ENCODE results near the gene KCND3. TPM values are rescaled to one million over a fixed set of nuclear protein-coding genes. Genes with fewer than 3 reads are reported as not detected.

Gene KCND3
- total and polyA plus RNA-seq, 7 experiments from 2014 or later: 0.05 to 0.17 TPM; not detected in 5

GRCh38 chr1:111963985-111964738 lies 25.3 kb downstream of the KCND3 start:
- H3K4me3 Mint-ChIP-seq: no peak overlapping the region
- Histone ChIP-seq H3K4me3 (ENCODE audit: low read length) (no peak overlapping the region), H3K36me3 (ENCODE audit: control insufficient read depth in 2 of 3, insufficient read depth in 3 of 3, low read length in 3 of 3) (no peaks in the 10 kb centered on the region), H3K4me1 (ENCODE audit: control insufficient read depth in 2 of 2, insufficient read depth in 2 of 2, low read length in 2 of 2) (no peaks in the 10 kb centered on the region), H3K9me3 (ENCODE audit: control insufficient read depth in 2 of 3, low read length in 3 of 3) (no peaks in the 10 kb centered on the region), H3K27ac (ENCODE audit: low read depth, low read length) (no peak overlapping the region), H3K27me3 (ENCODE audit: control insufficient read depth in 2 of 2, insufficient read depth in 2 of 2, low read length in 2 of 2) (no peaks in the 10 kb centered on the region)
- intact Hi-C loops (cut with micrococcal nuclease): no loop called here
- no peaks in the 10 kb centered on the region for H3K36me3 Mint-ChIP-seq
- H3K4me1 Mint-ChIP-seq: no peaks in the 10 kb centered on the region
- peaks cover 27 to 64% (median 53%) of the 10 kb centered on the region in 5 donors for H3K27me3 Mint-ChIP-seq
- no peak for ATAC-seq
- ChIA-PET CTCF (no interaction called here), POLR2A (no interaction called here)
- H3K27ac Mint-ChIP-seq: no peak overlapping the region
- peaks cover 0 to 1% (median 0%) of the 10 kb centered on the region in 11 donors for H3K9me3 Mint-ChIP-seq
- no peak for DNase-seq

GRCh38 chr1:111961773-111962565 lies 27.5 kb downstream of the KCND3 start:
- ChIA-PET POLR2A (no interaction called here), CTCF (no interaction called here)
- DNase-seq: no peak
- no peak overlapping the region for H3K27ac Mint-ChIP-seq
- H3K9me3 Mint-ChIP-seq: peaks cover 0 to 1% (median 0%) of the 10 kb centered on the region in 11 donors
- intact Hi-C loops (cut with micrococcal nuclease): no loop called here
- no peaks in the 10 kb centered on the region for H3K36me3 Mint-ChIP-seq
- no peaks in the 10 kb centered on the region for H3K4me1 ChIP-seq (ENCODE audit: control insufficient read depth in 2 of 2, insufficient read depth in 2 of 2, low read length in 2 of 2)
- H3K27me3 Mint-ChIP-seq: peaks cover 18 to 51% (median 47%) of the 10 kb centered on the region in 5 donors
- no peak overlapping the region for H3K27ac ChIP-seq (ENCODE audit: low read depth, low read length)
- no peaks in the 10 kb centered on the region for H3K36me3 ChIP-seq (ENCODE audit: control insufficient read depth in 2 of 3, insufficient read depth in 3 of 3, low read length in 3 of 3)
- no peaks in the 10 kb centered on the region for H3K27me3 ChIP-seq (ENCODE audit: control insufficient read depth in 2 of 2, insufficient read depth in 2 of 2, low read length in 2 of 2)
- no peak overlapping the region for H3K4me3 ChIP-seq (ENCODE audit: low read length)
- no peak overlapping the region for H3K4me3 Mint-ChIP-seq
- no peaks in the 10 kb centered on the region for H3K9me3 ChIP-seq (ENCODE audit: control insufficient read depth in 2 of 3, low read length in 3 of 3)
- H3K4me1 Mint-ChIP-seq: no peaks in the 10 kb centered on the region
- ATAC-seq: no peak

- no peak overlapping the region for H3K4me3 Mint-ChIP-seq
- no peaks in the 10 kb centered on the region for H3K36me3 Mint-ChIP-seq
- POLR2A ChIA-PET: no interaction called here
These were observed 28.5 kb downstream of the KCND3 start for GRCh38 chr1:111961016-111961415.

GRCh38 chr1:111959436-111959835 lies 30.0 kb downstream of the KCND3 start:
- Mint-ChIP-seq H3K4me3 (no peak overlapping the region), H3K27ac (no peak overlapping the region), H3K27me3 (peaks cover 11 to 46% (median 32%) of the 10 kb centered on the region in 5 donors), H3K9me3 (no peaks in the 10 kb centered on the region), H3K36me3 (no peaks in the 10 kb centered on the region), H3K4me1 (no peaks in the 10 kb centered on the region)
- Histone ChIP-seq H3K27me3 (ENCODE audit: control insufficient read depth in 2 of 2, insufficient read depth in 2 of 2, low read length in 2 of 2) (no peaks in the 10 kb centered on the region), H3K9me3 (ENCODE audit: control insufficient read depth in 2 of 3, low read length in 3 of 3) (no peaks in the 10 kb centered on the region), H3K4me1 (ENCODE audit: control insufficient read depth in 2 of 2, insufficient read depth in 2 of 2, low read length in 2 of 2) (no peaks in the 10 kb centered on the region), H3K36me3 (ENCODE audit: control insufficient read depth in 2 of 3, insufficient read depth in 3 of 3, low read length in 3 of 3) (no peaks in the 10 kb centered on the region), H3K4me3 (ENCODE audit: low read length) (no peak overlapping the region), H3K27ac (ENCODE audit: low read depth, low read length) (no peak overlapping the region)
- POLR2A ChIA-PET: no interaction called here
- intact Hi-C loops (cut with micrococcal nuclease): no loop called here
- ATAC-seq: no peak
- CTCF ChIA-PET: no interaction called here
- DNase-seq: no peak

More at GRCh38 chr1:111961016-111961415, 28.5 kb downstream of the KCND3 start:
- H3K9me3 ChIP-seq (ENCODE audit: control insufficient read depth in 2 of 3, low read length in 3 of 3): no peaks in the 10 kb centered on the region
- no peaks in the 10 kb centered on the region for H3K36me3 ChIP-seq (ENCODE audit: control insufficient read depth in 2 of 3, insufficient read depth in 3 of 3, low read length in 3 of 3)
- intact Hi-C loops (cut with micrococcal nuclease): no loop called here
- no peaks in the 10 kb centered on the region for H3K4me1 ChIP-seq (ENCODE audit: control insufficient read depth in 2 of 2, insufficient read depth in 2 of 2, low read length in 2 of 2)
- no peaks in the 10 kb centered on the region for H3K27me3 ChIP-seq (ENCODE audit: control insufficient read depth in 2 of 2, insufficient read depth in 2 of 2, low read length in 2 of 2)
- no peak overlapping the region for H3K27ac Mint-ChIP-seq
- ATAC-seq (no peak), DNase-seq (no peak)
- peaks cover 16 to 54% (median 44%) of the 10 kb centered on the region in 5 donors for H3K27me3 Mint-ChIP-seq
- H3K4me3 ChIP-seq (ENCODE audit: low read length): no peak overlapping the region
- H3K27ac ChIP-seq (ENCODE audit: low read depth, low read length): no peak overlapping the region
- CTCF ChIA-PET: no interaction called here
- H3K9me3 Mint-ChIP-seq: peaks cover 0 to 1% (median 0%) of the 10 kb centered on the region in 11 donors
- H3K4me1 Mint-ChIP-seq: no peaks in the 10 kb centered on the region

- Mint-ChIP-seq H3K36me3 (no peaks in the 10 kb centered on the region), H3K4me1 (no peaks in the 10 kb centered on the region), H3K27me3 (peaks cover 9 to 48% (median 30%) of the 10 kb centered on the region in 5 donors), H3K27ac (no peak overlapping the region), H3K9me3 (no peaks in the 10 kb centered on the region), H3K4me3 (no peak overlapping the region)
- ChIA-PET POLR2A (no interaction called here), CTCF (no interaction called here)
- Histone ChIP-seq H3K4me1 (ENCODE audit: control insufficient read depth in 2 of 2, insufficient read depth in 2 of 2, low read length in 2 of 2) (no peaks in the 10 kb centered on the region), H3K36me3 (ENCODE audit: control insufficient read depth in 2 of 3, insufficient read depth in 3 of 3, low read length in 3 of 3) (no peaks in the 10 kb centered on the region), H3K27me3 (ENCODE audit: control insufficient read depth in 2 of 2, insufficient read depth in 2 of 2, low read length in 2 of 2) (no peaks in the 10 kb centered on the region), H3K9me3 (ENCODE audit: control insufficient read depth in 2 of 3, low read length in 3 of 3) (no peaks in the 10 kb centered on the region), H3K4me3 (ENCODE audit: low read length) (no peak overlapping the region), H3K27ac (ENCODE audit: low read depth, low read length) (no peak overlapping the region)
- intact Hi-C loops (cut with micrococcal nuclease): no loop called here
- no peak for DNase-seq
- ATAC-seq: no peak
These were observed 30.6 kb downstream of the KCND3 start for GRCh38 chr1:111958851-111959250.

GRCh38 chr1:111958075-111958474 lies 31.4 kb downstream of the KCND3 start:
- Mint-ChIP-seq H3K27me3 (peaks cover 4 to 44% (median 28%) of the 10 kb centered on the region in 5 donors), H3K36me3 (no peaks in the 10 kb centered on the region), H3K4me3 (no peak overlapping the region), H3K27ac (no peak overlapping the region), H3K4me1 (no peaks in the 10 kb centered on the region), H3K9me3 (no peaks in the 10 kb centered on the region)
- no peaks in the 10 kb centered on the region for H3K27me3 ChIP-seq (ENCODE audit: control insufficient read depth in 2 of 2, insufficient read depth in 2 of 2, low read length in 2 of 2)
- ChIA-PET POLR2A (no interaction called here), CTCF (no interaction called here)
- ATAC-seq (no peak), DNase-seq (no peak)
- intact Hi-C loops (cut with micrococcal nuclease): no loop called here
- H3K4me1 ChIP-seq (ENCODE audit: control insufficient read depth in 2 of 2, insufficient read depth in 2 of 2, low read length in 2 of 2): no peaks in the 10 kb centered on the region
- no peaks in the 10 kb centered on the region for H3K36me3 ChIP-seq (ENCODE audit: control insufficient read depth in 2 of 3, insufficient read depth in 3 of 3, low read length in 3 of 3)
- H3K27ac ChIP-seq (ENCODE audit: low read depth, low read length): no peak overlapping the region
- no peaks in the 10 kb centered on the region for H3K9me3 ChIP-seq (ENCODE audit: control insufficient read depth in 2 of 3, low read length in 3 of 3)
- no peak overlapping the region for H3K4me3 ChIP-seq (ENCODE audit: low read length)

Measured in naive thymus-derived CD4-positive, alpha-beta T cell (primary cell).